Fibroblast of the aortic adventitia (primary cell): ENCODE results near the gene MAPK8IP2. TPM values are rescaled to one million over a fixed set of nuclear protein-coding genes. Genes with fewer than 3 reads are reported as not detected.

ENCODE experiments used
- DNase-seq: peaks from one replicate; pipeline ENCODE4 v3.0.0-alpha.2; 2010; ENCODE audit warnings: low read depth
- H3K4me3 ChIP-seq: 2 replicates; pipeline ENCODE4 v1.5.1; 2011; ENCODE audit warnings: low read depth, mild to moderate bottlenecking, control low read depth, low read length, moderate library complexity
- CTCF ChIP-seq: IDR thresholded peaks from 2 replicates; pipeline ENCODE4 v1.5.1; 2011; ENCODE audit warnings: mild to moderate bottlenecking, low read length, control low read depth, inconsistent platforms; ENCODE audit not compliant: insufficient read depth
- total RNA-seq: library from RNA; depleted of rRNA; stranded (reverse); fragments of >200 nt; gene quantifications from 2 replicates; pipeline ENCODE4 v1.2.3, GENCODE V29; 2012; ENCODE audit warnings: low replicate concordance

The MAPK8IP2 gene
- total RNA-seq, 1 donor = 0.27 TPM

GRCh38 chr22:50584106-50585096 is 16.2 kb upstream of the MAPK8IP2 start:
- no peak for TF ChIP-seq CTCF
- H3K4me3 ChIP-seq = no peak overlapping the region

GRCh38 chr22:50585238-50585637 is 15.4 kb upstream of the MAPK8IP2 start:
- H3K4me3 ChIP-seq = no peak overlapping the region
- no peak for TF ChIP-seq CTCF
- DNase-seq = no peak

More at GRCh38 chr22:50584106-50585096, 16.2 kb upstream of the MAPK8IP2 start:
- no peak for DNase-seq

- no peak overlapping the region for H3K4me3 ChIP-seq
- no peak for DNase-seq
- no peak for TF ChIP-seq CTCF
Measured at GRCh38 chr22:50585781-50586180, 14.8 kb upstream of the MAPK8IP2 start.

- no peak overlapping the region for H3K4me3 ChIP-seq
- DNase-seq = no peak
- no peak for TF ChIP-seq CTCF
Measured at GRCh38 chr22:50586416-50586815, 14.2 kb upstream of the MAPK8IP2 start.

GRCh38 chr22:50587407-50587806 is 13.2 kb upstream of the MAPK8IP2 start:
- H3K4me3 ChIP-seq = no peak overlapping the region
- no peak for DNase-seq
- no peak for TF ChIP-seq CTCF

- no peak overlapping the region for H3K4me3 ChIP-seq
- no peak for TF ChIP-seq CTCF
- DNase-seq = no peak
Measured at GRCh38 chr22:50595189-50595588, 5.4 kb upstream of the MAPK8IP2 start.

- H3K4me3 ChIP-seq = no peak overlapping the region
- TF ChIP-seq CTCF = no peak
- DNase-seq = no peak
Measured at GRCh38 chr22:50597097-50597496, 3.5 kb upstream of the MAPK8IP2 start.
